Right lung (tissue), 5 donors: ENCODE results near the gene FAAP20. TPM values are rescaled to one million over a fixed set of nuclear protein-coding genes. Genes with fewer than 3 reads are reported as not detected.

Experiments used
- polyA plus RNA-seq, 5 donors: library from polyadenylated mRNA; unstranded; fragments of 120-200 nt; gene quantifications; one replicate each; pipeline versions ENCODE4 v1.2.1 to v1.2.3, GENCODE V29; 2013; ENCODE audit warnings: inconsistent platforms in 1 of 5, low replicate concordance in 1 of 5; ENCODE audit not compliant: insufficient read length in 5 of 5, insufficient read depth in 1 of 5

FAAP20 gene
- polyA plus RNA-seq, 5 donors, result 23.2 to 79.0 (median 38.8) TPM

Other genes starting within 250 kb of the FAAP20 start
- 1 to 10 TPM; 1.5 to 4.3 (median 2.8) TPM for gene CFAP74, start 191.0 kb downstream of the FAAP20 start, polyA plus RNA-seq
- gene GABRD, start 175.4 kb downstream of the FAAP20 start, polyA plus RNA-seq, result 10 to 100 TPM in 2 of 5 donors, 1 to 10 TPM in 3; 7.4 to 17.2 (median 8.5) TPM
- 10 to 100 TPM; 34.6 to 48.9 (median 39.6) TPM for gene PRKCZ, start 144.4 kb downstream of the FAAP20 start, polyA plus RNA-seq
- gene SKI, start 33.5 kb upstream of the FAAP20 start, polyA plus RNA-seq, result 10 to 100 TPM; 48.9 to 83.3 (median 58.9) TPM
- gene MORN1, start 196.8 kb upstream of the FAAP20 start, polyA plus RNA-seq, result 10 to 100 TPM in 4 of 5 donors, 1 to 10 TPM in 1; 9.7 to 16.3 (median 14.9) TPM
- 100 to 1,000 TPM in 4 of 5 donors, 10 to 100 TPM in 1; 99.8 to 109 (median 104) TPM for gene RER1, start 197.1 kb upstream of the FAAP20 start, polyA plus RNA-seq
- 10 to 100 TPM; 14.7 to 24.8 (median 18.3) TPM for gene PEX10, start 217.8 kb upstream of the FAAP20 start, polyA plus RNA-seq